Stimulated activated naive CD8-positive, alpha-beta T cell treated with anti-CD3 and anti-CD28 coated beads, Interleukin-15, amount 100 ng/mL, for 72 hours (primary cell): ENCODE measurements around the gene UPF2.
A peak's percentile ranks its signal among the peaks of the same experiment; 100 is the strongest.

ENCODE experiments used
- ATAC-seq: fragments of 150-1000 bp; cut with Tn5 transposase; 2 replicates; pipeline ENCODE4 v1.10.0; 2021; ENCODE audit warnings: mild to moderate bottlenecking, moderate library complexity
- DNase-seq, 2 donors: peaks; one replicate each; pipeline ENCODE4 v3.0.0; 2021 to 2022
- H3K27ac Mint-ChIP-seq, 2 donors: one replicate each; pipeline ENCODE4 v1.8.0; 2022; ENCODE audit warnings: mild to moderate bottlenecking in 2 of 2, mixed read lengths in 2 of 2, moderate library complexity in 2 of 2
- H3K27me3 Mint-ChIP-seq: one replicate; pipeline ENCODE4 v1.8.0; 2022; ENCODE audit warnings: mixed read lengths
- H3K4me1 Mint-ChIP-seq: one replicate; pipeline ENCODE4 v1.8.0; 2022; ENCODE audit warnings: mild to moderate bottlenecking, mixed read lengths
- H3K4me3 Mint-ChIP-seq, 2 donors: one replicate each; pipeline ENCODE4 v1.8.0; 2022; ENCODE audit warnings: mild to moderate bottlenecking in 2 of 2, mixed read lengths in 2 of 2, moderate library complexity in 1 of 2
- H3K9me3 Mint-ChIP-seq, 2 donors: one replicate each; pipeline ENCODE4 v1.8.0; 2022; ENCODE audit warnings: mixed read lengths in 2 of 2

UPF2 gene

GRCh38 chr10:11909618-11910017 lies 133.0 kb downstream of the UPF2 start:
- no peaks in the 10 kb centered on the region for H3K9me3 Mint-ChIP-seq
- H3K4me1 Mint-ChIP-seq, result no peaks in the 10 kb centered on the region
- DNase-seq, result no peak
- no peak overlapping the region for H3K27ac Mint-ChIP-seq
- no peak overlapping the region for H3K4me3 Mint-ChIP-seq
- no peak for ATAC-seq
- H3K27me3 Mint-ChIP-seq, result no peaks in the 10 kb centered on the region

GRCh38 chr10:11908991-11909390 lies 133.6 kb downstream of the UPF2 start:
- DNase-seq, result no peak
- ATAC-seq, result no peak
- H3K4me1 Mint-ChIP-seq, result no peaks in the 10 kb centered on the region
- no peak overlapping the region for H3K4me3 Mint-ChIP-seq
- H3K27ac Mint-ChIP-seq, result no peak overlapping the region
- H3K27me3 Mint-ChIP-seq, result no peaks in the 10 kb centered on the region
- no peaks in the 10 kb centered on the region for H3K9me3 Mint-ChIP-seq

- Mint-ChIP-seq H3K9me3 (no peaks in the 10 kb centered on the region), H3K27me3 (no peaks in the 10 kb centered on the region), H3K4me3 (no peak overlapping the region), H3K27ac (no peak overlapping the region), H3K4me1 (no peaks in the 10 kb centered on the region)
- DNase-seq, result no peak
- ATAC-seq, result no peak
Observed at GRCh38 chr10:11908536-11908935, 134.1 kb downstream of the UPF2 start.

- no peaks in the 10 kb centered on the region for H3K9me3 Mint-ChIP-seq
- no peak for ATAC-seq
Observed at GRCh38 chr10:11907914-11908313, 134.7 kb downstream of the UPF2 start.

GRCh38 chr10:11906714-11907113 lies 135.9 kb downstream of the UPF2 start:
- Mint-ChIP-seq H3K4me3 (no peak overlapping the region), H3K9me3 (no peaks in the 10 kb centered on the region), H3K27me3 (peaks cover 8% of the 10 kb centered on the region), H3K4me1 (peaks cover 7% of the 10 kb centered on the region), H3K27ac (no peak overlapping the region)
- DNase-seq, result no peak
- no peak for ATAC-seq

More at GRCh38 chr10:11907914-11908313, 134.7 kb downstream of the UPF2 start:
- no peak overlapping the region for H3K4me3 Mint-ChIP-seq
- no peak overlapping the region for H3K27ac Mint-ChIP-seq
- no peaks in the 10 kb centered on the region for H3K27me3 Mint-ChIP-seq
- DNase-seq, result no peak
- H3K4me1 Mint-ChIP-seq, result no peaks in the 10 kb centered on the region

GRCh38 chr10:11902646-11903045 lies 140.0 kb downstream of the UPF2 start:
- Mint-ChIP-seq H3K27me3 (peaks cover 12% of the 10 kb centered on the region), H3K4me3 (no peak overlapping the region), H3K4me1 (peaks cover 8% of the 10 kb centered on the region), H3K9me3 (no peaks in the 10 kb centered on the region), H3K27ac (no peak overlapping the region)
- no peak for ATAC-seq
- DNase-seq, result no peak

- peak overlapping the region in 1 of 2 donors; percentile 68 for H3K27ac Mint-ChIP-seq
- peaks cover 12% of the 10 kb centered on the region for H3K27me3 Mint-ChIP-seq
- H3K4me1 Mint-ChIP-seq, result peaks cover 8% of the 10 kb centered on the region
- ATAC-seq (no peak), DNase-seq (no peak)
- H3K4me3 Mint-ChIP-seq, result no peak overlapping the region
- no peaks in the 10 kb centered on the region for H3K9me3 Mint-ChIP-seq
Observed at GRCh38 chr10:11901833-11902475, 140.7 kb downstream of the UPF2 start.

GRCh38 chr10:11901454-11901832 lies 141.2 kb downstream of the UPF2 start:
- ATAC-seq (no peak), DNase-seq (no peak)
- Mint-ChIP-seq H3K4me1 (peaks cover 8% of the 10 kb centered on the region), H3K4me3 (no peak overlapping the region), H3K27ac (no peak overlapping the region), H3K9me3 (no peaks in the 10 kb centered on the region), H3K27me3 (peaks cover 12% of the 10 kb centered on the region)

- peak overlapping the region in 1 of 2 donors; percentile 67 for H3K27ac Mint-ChIP-seq
- no peak overlapping the region for H3K4me3 Mint-ChIP-seq
- DNase-seq (no peak), ATAC-seq (no peak)
- H3K27me3 Mint-ChIP-seq, result peaks cover 12% of the 10 kb centered on the region
- H3K9me3 Mint-ChIP-seq, result no peaks in the 10 kb centered on the region
- peaks cover 8% of the 10 kb centered on the region for H3K4me1 Mint-ChIP-seq
Observed at GRCh38 chr10:11901036-11901301, 141.6 kb downstream of the UPF2 start.

- no peak for DNase-seq
- peaks cover 12% of the 10 kb centered on the region for H3K27me3 Mint-ChIP-seq
- H3K27ac Mint-ChIP-seq, result no peak overlapping the region
Observed at GRCh38 chr10:11899067-11899876, 143.3 kb downstream of the UPF2 start.

GRCh38 chr10:11898372-11899066 lies 144.1 kb downstream of the UPF2 start:
- Mint-ChIP-seq H3K9me3 (no peaks in the 10 kb centered on the region), H3K4me1 (peaks cover 8% of the 10 kb centered on the region), H3K27ac (no peak overlapping the region), H3K4me3 (no peak overlapping the region), H3K27me3 (peaks cover 12% of the 10 kb centered on the region)
- ATAC-seq, result no peak
- no peak for DNase-seq

More at GRCh38 chr10:11899067-11899876, 143.3 kb downstream of the UPF2 start:
- ATAC-seq, result no peak
- H3K4me1 Mint-ChIP-seq, result peaks cover 8% of the 10 kb centered on the region
- no peaks in the 10 kb centered on the region for H3K9me3 Mint-ChIP-seq
- no peak overlapping the region for H3K4me3 Mint-ChIP-seq

GRCh38 chr10:11898033-11898371 lies 144.6 kb downstream of the UPF2 start:
- DNase-seq (no peak), ATAC-seq (no peak)
- Mint-ChIP-seq H3K27me3 (peaks cover 12% of the 10 kb centered on the region), H3K9me3 (no peaks in the 10 kb centered on the region), H3K4me3 (no peak overlapping the region), H3K4me1 (peaks cover 8% of the 10 kb centered on the region), H3K27ac (peak overlapping the region in 1 of 2 donors; percentile 24)

- no peak for DNase-seq
- no peak for ATAC-seq
- Mint-ChIP-seq H3K27me3 (peaks cover 3% of the 10 kb centered on the region), H3K27ac (no peak overlapping the region), H3K4me1 (peaks cover 1% of the 10 kb centered on the region), H3K4me3 (no peak overlapping the region), H3K9me3 (no peaks in the 10 kb centered on the region)
Observed at GRCh38 chr10:11896549-11897200, 145.9 kb downstream of the UPF2 start.

- H3K27me3 Mint-ChIP-seq, result no peaks in the 10 kb centered on the region
- no peak overlapping the region for H3K27ac Mint-ChIP-seq
- H3K4me3 Mint-ChIP-seq, result no peak overlapping the region
- H3K9me3 Mint-ChIP-seq, result no peaks in the 10 kb centered on the region
- DNase-seq (no peak), ATAC-seq (no peak)
- H3K4me1 Mint-ChIP-seq, result no peaks in the 10 kb centered on the region
Observed at GRCh38 chr10:11895598-11895997, 147.0 kb downstream of the UPF2 start.

GRCh38 chr10:11895108-11895466 lies 147.5 kb downstream of the UPF2 start:
- Mint-ChIP-seq H3K9me3 (no peaks in the 10 kb centered on the region), H3K27me3 (no peaks in the 10 kb centered on the region), H3K4me1 (no peaks in the 10 kb centered on the region), H3K27ac (no peak overlapping the region), H3K4me3 (no peak overlapping the region)
- DNase-seq (no peak), ATAC-seq (no peak)
